ENCODE results near the gene OLFML2B.

OLFML2B gene

DNA sequence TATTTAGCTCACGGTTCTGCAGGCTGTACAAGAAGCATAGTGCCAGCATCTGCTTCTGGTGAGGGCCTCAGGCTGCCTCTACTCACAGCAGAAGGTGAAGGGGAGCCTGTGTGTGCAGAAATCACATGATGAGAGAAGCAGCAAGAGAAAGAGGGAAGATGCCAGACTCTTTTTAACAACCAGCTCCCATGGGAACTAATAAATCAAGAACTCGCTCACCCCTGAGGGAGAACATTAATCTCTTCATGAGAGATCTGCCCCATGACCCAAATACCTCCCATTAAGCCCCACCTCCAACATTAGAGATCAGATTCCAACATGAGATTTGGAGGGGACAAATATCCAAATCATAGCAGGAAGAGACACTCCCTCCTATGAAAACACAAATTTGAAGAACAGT, 74.1 kb downstream of the OLFML2B start:
- DNase-seq (ENCODE audit: low read depth, low spot score): no peak
- ChIA-PET CTCF (no interaction called here), POLR2A (no interaction called here)
- TF ChIP-seq, protein P1, sequence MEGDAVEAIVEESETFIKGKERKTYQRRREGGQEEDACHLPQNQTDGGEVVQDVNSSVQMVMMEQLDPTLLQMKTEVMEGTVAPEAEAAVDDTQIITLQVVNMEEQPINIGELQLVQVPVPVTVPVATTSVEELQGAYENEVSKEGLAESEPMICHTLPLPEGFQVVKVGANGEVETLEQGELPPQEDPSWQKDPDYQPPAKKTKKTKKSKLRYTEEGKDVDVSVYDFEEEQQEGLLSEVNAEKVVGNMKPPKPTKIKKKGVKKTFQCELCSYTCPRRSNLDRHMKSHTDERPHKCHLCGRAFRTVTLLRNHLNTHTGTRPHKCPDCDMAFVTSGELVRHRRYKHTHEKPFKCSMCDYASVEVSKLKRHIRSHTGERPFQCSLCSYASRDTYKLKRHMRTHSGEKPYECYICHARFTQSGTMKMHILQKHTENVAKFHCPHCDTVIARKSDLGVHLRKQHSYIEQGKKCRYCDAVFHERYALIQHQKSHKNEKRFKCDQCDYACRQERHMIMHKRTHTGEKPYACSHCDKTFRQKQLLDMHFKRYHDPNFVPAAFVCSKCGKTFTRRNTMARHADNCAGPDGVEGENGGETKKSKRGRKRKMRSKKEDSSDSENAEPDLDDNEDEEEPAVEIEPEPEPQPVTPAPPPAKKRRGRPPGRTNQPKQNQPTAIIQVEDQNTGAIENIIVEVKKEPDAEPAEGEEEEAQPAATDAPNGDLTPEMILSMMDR (IDR thresholded peaks at IDR 0.05; ENCODE audit: insufficient read depth, low read length, missing control alignments): no peak
- no peak overlapping the region for H3K4me3 ChIP-seq (ENCODE audit: low read depth, low read length)

DNA sequence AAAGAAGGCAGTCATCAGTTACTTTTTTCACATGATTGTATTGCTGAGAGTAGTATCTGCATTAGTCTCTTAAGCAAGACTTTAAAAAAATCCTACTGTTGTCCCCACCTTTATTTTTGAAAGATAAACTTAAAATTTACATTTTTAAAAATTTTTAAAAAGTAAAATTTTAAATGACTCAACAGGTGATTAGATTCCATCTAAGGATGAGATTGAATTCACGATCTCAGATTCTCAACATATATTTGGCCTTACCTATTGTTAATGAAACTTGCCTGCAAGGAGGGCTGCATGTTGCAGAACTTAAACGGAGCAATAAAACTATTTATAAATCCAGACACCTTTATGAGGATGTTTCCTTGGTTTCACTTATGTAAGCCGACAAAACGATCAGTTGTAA, 75.2 kb downstream of the OLFML2B start:
- H3K4me3 ChIP-seq (ENCODE audit: low read depth, low read length): no peak overlapping the region
- CTCF ChIA-PET: no interaction called here
- TF ChIP-seq, protein P1 (IDR thresholded peaks at IDR 0.05; ENCODE audit: insufficient read depth, low read length, missing control alignments): no peak
- DNase-seq (ENCODE audit: low read depth, low spot score): no peak
- POLR2A ChIA-PET: no interaction called here

GRCh38 chr1:161946071-161946987, 77.3 kb downstream of the OLFML2B start:
- no peak overlapping the region for H3K4me3 ChIP-seq (ENCODE audit: low read depth, low read length)
- DNase-seq (ENCODE audit: low read depth, low spot score): peak; percentile 91
- ChIA-PET POLR2A (no interaction called here), CTCF (interaction anchor here (1.1 to 1.3 kb wide), 2 partner anchors 9 to 12 kb away, joined by 3 read pairs; no protein-coding TSS in a partner anchor)
- TF ChIP-seq, protein P1 (IDR thresholded peaks at IDR 0.05; ENCODE audit: insufficient read depth, low read length, missing control alignments): no peak

- TF ChIP-seq, protein P1 (IDR thresholded peaks at IDR 0.05; ENCODE audit: insufficient read depth, low read length, missing control alignments): no peak
- DNase-seq (ENCODE audit: low read depth, low spot score): no peak
- no peak overlapping the region for H3K4me3 ChIP-seq (ENCODE audit: low read depth, low read length)
- CTCF ChIA-PET: interaction anchor here (1.1 to 1.3 kb wide), 2 partner anchors 10 to 12 kb away, joined by 3 read pairs; no protein-coding TSS in a partner anchor
- POLR2A ChIA-PET: no interaction called here
Measured at GRCh38 chr1:161945306-161946060, 78.2 kb downstream of the OLFML2B start.

- DNase-seq (ENCODE audit: low read depth, low spot score): no peak
- POLR2A ChIA-PET: no interaction called here
- TF ChIP-seq, protein P1 (IDR thresholded peaks at IDR 0.05; ENCODE audit: insufficient read depth, low read length, missing control alignments): no peak
- CTCF ChIA-PET: interaction anchor here (0.7 to 1.0 kb wide), 2 partner anchors 29 to 45 kb away, joined by 3 read pairs; no protein-coding TSS in a partner anchor
- no peak overlapping the region for H3K4me3 ChIP-seq (ENCODE audit: low read depth, low read length)
Measured at GRCh38 chr1:161944381-161944780, 79.3 kb downstream of the OLFML2B start.

DNA sequence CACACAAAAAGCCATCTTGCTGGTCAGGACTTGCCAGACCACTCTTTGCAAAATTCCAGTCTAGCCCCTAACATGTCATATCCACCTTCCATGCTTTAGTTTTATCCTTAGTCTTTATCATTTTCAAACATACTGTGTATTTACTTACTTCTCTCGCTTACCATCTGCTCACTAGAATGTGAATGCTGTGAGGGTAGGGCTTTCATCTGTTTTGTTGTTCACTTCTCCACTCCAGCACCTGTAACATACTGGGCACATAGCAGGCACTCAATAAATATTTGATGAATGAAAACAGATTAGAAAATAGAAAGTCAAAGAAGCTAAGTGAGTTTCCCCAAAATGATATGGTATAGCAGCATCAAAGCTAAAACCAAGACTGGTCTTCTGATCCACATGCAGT, 79.9 kb downstream of the OLFML2B start:
- ChIA-PET POLR2A (no interaction called here), CTCF (interaction anchor here (1.0 to 1.2 kb wide), 2 partner anchors 46 to 93 kb away, joined by 3 read pairs; no protein-coding TSS in a partner anchor)
- H3K4me3 ChIP-seq (ENCODE audit: low read depth, low read length): no peak overlapping the region
- DNase-seq (ENCODE audit: low read depth, low spot score): no peak
- TF ChIP-seq, protein P1 (IDR thresholded peaks at IDR 0.05; ENCODE audit: insufficient read depth, low read length, missing control alignments): no peak

Measured in AG04449 (cell line).